ENCODE data around the gene NAP1L4.

Gene NAP1L4

DNA sequence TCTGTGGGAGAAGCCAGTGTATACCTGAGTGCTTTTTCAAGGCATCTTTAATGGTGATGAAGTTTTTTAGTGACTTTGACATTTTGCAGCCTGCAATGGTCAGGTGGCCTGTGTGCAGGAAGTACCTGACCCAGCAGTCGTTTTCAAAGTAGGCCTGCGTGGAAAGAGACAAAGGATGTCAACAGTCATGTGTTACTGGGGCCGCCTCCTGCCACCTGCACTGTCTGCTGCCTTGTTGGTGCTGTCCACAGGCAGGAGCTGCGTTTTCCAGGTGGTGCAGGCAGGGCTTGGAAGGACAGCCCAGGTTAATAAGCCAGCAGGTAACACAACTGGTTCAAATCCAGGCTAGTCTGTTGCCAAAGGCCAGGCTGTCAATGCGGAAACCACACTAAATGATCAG is 26.5 kb upstream of the NAP1L4 start:
- no peak for DNase-seq (ENCODE audit: low spot score)
- TF ChIP-seq, protein P1, sequence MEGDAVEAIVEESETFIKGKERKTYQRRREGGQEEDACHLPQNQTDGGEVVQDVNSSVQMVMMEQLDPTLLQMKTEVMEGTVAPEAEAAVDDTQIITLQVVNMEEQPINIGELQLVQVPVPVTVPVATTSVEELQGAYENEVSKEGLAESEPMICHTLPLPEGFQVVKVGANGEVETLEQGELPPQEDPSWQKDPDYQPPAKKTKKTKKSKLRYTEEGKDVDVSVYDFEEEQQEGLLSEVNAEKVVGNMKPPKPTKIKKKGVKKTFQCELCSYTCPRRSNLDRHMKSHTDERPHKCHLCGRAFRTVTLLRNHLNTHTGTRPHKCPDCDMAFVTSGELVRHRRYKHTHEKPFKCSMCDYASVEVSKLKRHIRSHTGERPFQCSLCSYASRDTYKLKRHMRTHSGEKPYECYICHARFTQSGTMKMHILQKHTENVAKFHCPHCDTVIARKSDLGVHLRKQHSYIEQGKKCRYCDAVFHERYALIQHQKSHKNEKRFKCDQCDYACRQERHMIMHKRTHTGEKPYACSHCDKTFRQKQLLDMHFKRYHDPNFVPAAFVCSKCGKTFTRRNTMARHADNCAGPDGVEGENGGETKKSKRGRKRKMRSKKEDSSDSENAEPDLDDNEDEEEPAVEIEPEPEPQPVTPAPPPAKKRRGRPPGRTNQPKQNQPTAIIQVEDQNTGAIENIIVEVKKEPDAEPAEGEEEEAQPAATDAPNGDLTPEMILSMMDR (IDR thresholded peaks at IDR 0.05; ENCODE audit: extremely low read depth, missing control alignments) = no peak

DNA sequence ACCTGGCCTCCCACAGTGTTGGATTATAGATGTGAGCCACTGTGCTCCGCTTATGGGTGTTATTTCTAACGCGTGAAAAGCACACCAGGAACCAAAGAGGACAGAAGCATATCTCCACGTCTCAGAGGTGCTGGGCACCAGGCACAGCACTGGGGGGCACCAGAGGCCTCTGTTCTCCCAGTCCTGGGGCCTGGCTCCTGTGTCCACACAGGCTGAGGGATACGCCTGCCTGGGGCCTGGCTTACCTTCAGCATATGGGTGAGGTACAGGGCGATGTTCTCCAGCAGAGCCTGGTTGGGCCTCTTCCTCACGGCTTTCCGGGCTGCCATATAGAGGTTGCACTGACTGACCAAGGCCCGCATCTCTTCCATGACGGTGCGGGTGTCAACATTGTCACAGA is 24.7 kb upstream of the NAP1L4 start:
- TF ChIP-seq, protein P1 (IDR thresholded peaks at IDR 0.05; ENCODE audit: extremely low read depth, missing control alignments) = no peak
- DNase-seq (ENCODE audit: low spot score) = no peak

DNA sequence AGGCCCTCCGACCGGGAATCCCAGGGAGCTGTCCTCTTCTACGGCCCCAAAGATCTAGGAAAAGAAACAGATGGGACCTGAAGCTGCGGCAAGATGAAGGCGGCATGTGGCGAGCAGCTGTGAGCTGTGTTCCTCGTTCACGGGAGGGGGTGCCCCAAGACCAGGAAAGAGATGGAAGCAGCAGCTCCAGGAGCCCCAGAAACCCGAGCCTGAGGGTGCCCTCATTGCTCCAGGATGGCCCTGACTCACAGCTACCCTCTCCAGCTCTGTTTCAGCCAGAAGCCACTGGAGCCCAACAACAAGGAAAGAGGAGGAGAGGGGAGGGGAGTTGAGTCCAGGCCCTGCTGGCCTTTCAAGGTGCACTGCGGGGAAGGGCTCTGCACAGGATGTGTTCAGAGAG is 23.7 kb upstream of the NAP1L4 start:
- TF ChIP-seq, protein P1 (IDR thresholded peaks at IDR 0.05; ENCODE audit: extremely low read depth, missing control alignments) = no peak
- no peak for DNase-seq (ENCODE audit: low spot score)

DNA sequence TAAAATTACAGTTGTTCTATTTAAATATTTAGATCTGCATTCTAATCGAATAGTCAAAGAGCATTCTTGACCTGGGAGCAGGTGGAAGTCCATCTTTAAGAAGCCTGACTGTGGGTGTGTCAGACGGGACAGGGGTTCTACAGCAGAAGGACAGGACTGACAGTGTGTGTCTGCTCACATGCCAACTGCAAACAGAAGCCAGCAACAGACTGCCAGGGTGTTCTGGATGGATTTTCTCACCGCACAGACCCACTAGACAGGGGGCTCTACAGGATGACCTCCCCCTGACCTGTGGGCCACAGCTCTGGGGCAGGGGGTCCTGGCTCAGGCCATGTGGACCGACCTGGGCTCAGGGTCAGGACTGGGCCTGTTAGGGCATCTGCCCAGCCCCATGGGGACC is 22.8 kb upstream of the NAP1L4 start:
- TF ChIP-seq, protein P1 (IDR thresholded peaks at IDR 0.05; ENCODE audit: extremely low read depth, missing control alignments) = no peak
- no peak for DNase-seq (ENCODE audit: low spot score)

DNA sequence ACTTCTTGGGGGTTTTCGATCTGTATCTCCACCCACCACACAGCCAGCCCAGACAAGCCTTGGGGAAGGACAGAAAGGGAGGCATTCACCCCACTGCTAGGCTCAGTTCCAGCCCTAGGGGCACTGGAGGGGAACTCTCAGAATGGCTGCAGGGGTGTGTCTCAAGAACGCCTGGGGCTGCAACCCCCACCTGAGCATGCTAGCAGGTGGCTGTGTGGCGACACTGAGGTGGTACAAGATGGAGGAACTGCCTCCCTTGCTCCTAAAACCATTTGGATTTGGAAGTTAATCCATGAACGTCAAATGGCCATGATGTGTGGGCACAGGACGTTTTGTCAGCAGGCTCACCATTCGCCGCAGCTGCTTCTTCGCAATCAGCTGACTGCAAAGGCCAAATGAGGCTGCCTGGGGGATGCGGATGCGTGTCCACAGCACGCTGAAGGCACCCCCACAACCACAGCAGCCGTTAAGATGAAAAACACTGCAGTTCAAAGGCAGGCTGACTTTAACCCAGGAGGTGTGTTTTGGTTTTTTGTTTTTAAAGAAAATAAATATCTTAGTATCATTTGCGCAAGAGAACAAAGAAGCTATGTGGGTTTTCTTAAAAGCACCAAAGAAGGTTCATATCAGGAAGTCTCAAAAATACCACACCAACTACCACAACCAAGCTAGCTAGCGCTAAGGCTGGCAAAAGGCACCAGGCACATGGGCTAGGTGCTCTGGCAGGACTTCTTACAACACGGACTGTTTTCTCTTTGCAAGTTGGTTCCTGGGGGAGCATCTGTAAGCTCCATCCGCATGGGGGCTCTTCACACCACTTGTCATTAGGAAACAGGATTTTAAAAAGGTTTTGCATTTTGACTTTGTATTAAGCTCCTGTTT is 22.2 kb upstream of the NAP1L4 start:
- peak; percentile 40 for DNase-seq (ENCODE audit: low spot score)
- TF ChIP-seq, protein P1 (IDR thresholded peaks at IDR 0.05; ENCODE audit: extremely low read depth, missing control alignments) = no peak

DNA sequence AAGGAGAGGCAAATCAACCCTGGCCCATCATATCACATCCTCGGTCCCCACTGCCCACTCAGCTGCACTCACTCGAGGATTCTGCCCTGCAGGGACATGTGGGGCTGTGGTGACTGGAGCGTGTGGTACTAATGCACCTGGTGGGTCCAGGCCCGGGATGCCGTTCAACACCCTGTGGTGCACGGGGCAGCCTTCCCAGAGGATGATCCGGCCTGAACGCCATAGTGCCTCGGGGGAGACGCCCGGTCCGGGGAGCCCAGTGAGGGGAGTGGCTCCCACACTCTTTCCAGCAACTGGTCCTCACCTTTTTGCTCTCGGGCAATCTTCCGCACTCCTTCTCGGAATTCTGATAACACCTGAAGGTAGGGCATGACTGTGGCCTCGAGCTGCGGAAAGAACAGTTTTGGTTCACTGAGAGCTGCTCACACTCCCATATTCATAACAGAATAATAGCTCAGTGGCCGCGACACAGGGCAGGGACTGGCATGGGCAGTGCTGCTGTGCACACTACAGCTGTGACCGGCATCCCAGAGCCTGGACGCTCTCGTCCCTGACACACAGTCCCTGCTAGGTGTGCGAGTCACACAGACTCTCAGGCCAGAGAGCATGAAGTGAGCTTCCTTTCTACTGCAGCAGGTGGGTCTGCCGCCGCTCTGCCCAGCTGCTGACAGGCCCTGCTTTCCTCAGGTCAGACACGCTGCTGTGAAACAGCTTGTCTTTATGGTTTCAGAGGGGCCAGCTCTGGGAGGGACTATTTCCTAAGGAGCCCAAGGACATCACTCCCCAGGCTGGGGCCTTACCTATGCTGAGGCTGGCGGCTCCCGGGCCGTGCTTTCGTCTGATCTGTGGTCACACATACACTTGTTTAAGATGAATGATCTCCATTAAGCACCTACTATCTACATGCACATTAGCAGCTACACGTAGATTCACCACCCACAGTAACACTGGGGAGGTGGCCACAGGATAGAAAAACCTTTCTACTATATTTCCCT is 20.1 kb upstream of the NAP1L4 start:
- TF ChIP-seq, protein P1 (IDR thresholded peaks at IDR 0.05; ENCODE audit: extremely low read depth, missing control alignments) = no peak
- DNase-seq (ENCODE audit: low spot score) = no peak
